Measurements from ENCODE around the gene SETBP1. TPM values are rescaled to one million over a fixed set of nuclear protein-coding genes. Genes with fewer than 3 reads are reported as not detected.

Gene SETBP1
- total and polyA plus RNA-seq, 2 of the 8 experiments (the other 6 are each of a cell fraction or from before 2014, with no cell fraction given), result 2.0 to 6.5 TPM

DNA sequence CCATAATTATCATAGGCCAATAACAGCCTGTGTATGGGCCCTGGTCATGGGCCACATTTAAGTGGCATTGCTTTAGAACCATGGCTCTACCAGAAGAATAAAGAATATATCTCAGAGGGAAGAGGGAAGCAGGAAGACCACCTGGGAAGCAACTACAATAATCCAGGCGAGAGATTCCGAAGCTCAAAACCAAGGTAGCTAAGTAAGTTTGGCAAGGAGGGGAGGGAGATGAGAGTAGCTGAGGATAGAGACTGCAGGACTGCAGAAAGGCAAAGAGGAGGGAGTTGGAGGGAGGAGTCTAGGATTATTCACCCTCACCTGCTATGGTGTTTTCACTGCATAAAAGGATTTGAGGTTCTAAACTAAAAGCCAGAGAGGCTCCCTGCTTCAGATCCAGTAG is 293.5 kb downstream of the SETBP1 start (continued):
- TF ChIP-seq, protein P1, sequence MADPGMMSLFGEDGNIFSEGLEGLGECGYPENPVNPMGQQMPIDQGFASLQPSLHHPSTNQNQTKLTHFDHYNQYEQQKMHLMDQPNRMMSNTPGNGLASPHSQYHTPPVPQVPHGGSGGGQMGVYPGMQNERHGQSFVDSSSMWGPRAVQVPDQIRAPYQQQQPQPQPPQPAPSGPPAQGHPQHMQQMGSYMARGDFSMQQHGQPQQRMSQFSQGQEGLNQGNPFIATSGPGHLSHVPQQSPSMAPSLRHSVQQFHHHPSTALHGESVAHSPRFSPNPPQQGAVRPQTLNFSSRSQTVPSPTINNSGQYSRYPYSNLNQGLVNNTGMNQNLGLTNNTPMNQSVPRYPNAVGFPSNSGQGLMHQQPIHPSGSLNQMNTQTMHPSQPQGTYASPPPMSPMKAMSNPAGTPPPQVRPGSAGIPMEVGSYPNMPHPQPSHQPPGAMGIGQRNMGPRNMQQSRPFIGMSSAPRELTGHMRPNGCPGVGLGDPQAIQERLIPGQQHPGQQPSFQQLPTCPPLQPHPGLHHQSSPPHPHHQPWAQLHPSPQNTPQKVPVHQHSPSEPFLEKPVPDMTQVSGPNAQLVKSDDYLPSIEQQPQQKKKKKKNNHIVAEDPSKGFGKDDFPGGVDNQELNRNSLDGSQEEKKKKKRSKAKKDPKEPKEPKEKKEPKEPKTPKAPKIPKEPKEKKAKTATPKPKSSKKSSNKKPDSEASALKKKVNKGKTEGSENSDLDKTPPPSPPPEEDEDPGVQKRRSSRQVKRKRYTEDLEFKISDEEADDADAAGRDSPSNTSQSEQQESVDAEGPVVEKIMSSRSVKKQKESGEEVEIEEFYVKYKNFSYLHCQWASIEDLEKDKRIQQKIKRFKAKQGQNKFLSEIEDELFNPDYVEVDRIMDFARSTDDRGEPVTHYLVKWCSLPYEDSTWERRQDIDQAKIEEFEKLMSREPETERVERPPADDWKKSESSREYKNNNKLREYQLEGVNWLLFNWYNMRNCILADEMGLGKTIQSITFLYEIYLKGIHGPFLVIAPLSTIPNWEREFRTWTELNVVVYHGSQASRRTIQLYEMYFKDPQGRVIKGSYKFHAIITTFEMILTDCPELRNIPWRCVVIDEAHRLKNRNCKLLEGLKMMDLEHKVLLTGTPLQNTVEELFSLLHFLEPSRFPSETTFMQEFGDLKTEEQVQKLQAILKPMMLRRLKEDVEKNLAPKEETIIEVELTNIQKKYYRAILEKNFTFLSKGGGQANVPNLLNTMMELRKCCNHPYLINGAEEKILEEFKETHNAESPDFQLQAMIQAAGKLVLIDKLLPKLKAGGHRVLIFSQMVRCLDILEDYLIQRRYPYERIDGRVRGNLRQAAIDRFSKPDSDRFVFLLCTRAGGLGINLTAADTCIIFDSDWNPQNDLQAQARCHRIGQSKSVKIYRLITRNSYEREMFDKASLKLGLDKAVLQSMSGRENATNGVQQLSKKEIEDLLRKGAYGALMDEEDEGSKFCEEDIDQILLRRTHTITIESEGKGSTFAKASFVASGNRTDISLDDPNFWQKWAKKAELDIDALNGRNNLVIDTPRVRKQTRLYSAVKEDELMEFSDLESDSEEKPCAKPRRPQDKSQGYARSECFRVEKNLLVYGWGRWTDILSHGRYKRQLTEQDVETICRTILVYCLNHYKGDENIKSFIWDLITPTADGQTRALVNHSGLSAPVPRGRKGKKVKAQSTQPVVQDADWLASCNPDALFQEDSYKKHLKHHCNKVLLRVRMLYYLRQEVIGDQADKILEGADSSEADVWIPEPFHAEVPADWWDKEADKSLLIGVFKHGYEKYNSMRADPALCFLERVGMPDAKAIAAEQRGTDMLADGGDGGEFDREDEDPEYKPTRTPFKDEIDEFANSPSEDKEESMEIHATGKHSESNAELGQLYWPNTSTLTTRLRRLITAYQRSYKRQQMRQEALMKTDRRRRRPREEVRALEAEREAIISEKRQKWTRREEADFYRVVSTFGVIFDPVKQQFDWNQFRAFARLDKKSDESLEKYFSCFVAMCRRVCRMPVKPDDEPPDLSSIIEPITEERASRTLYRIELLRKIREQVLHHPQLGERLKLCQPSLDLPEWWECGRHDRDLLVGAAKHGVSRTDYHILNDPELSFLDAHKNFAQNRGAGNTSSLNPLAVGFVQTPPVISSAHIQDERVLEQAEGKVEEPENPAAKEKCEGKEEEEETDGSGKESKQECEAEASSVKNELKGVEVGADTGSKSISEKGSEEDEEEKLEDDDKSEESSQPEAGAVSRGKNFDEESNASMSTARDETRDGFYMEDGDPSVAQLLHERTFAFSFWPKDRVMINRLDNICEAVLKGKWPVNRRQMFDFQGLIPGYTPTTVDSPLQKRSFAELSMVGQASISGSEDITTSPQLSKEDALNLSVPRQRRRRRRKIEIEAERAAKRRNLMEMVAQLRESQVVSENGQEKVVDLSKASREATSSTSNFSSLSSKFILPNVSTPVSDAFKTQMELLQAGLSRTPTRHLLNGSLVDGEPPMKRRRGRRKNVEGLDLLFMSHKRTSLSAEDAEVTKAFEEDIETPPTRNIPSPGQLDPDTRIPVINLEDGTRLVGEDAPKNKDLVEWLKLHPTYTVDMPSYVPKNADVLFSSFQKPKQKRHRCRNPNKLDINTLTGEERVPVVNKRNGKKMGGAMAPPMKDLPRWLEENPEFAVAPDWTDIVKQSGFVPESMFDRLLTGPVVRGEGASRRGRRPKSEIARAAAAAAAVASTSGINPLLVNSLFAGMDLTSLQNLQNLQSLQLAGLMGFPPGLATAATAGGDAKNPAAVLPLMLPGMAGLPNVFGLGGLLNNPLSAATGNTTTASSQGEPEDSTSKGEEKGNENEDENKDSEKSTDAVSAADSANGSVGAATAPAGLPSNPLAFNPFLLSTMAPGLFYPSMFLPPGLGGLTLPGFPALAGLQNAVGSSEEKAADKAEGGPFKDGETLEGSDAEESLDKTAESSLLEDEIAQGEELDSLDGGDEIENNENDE (IDR thresholded peaks at IDR 0.05; ENCODE audit: insufficient replicate concordance, low read length), result no peak
- TF ChIP-seq RAD21 (IDR thresholded peaks at IDR 0.05 in 1 of 2, conservative IDR thresholded peaks at IDR 0.05 in 1 of 2; ENCODE audit: low read depth in 2 of 2, low read length in 2 of 2) (no peak), CBX5 (IDR thresholded peaks at IDR 0.05; ENCODE audit: low read depth, low read length) (no peak), SIX5 (IDR thresholded peaks at IDR 0.05; ENCODE audit: low read depth, low read length) (no peak), POLR2AphosphoS5 (IDR thresholded peaks at IDR 0.05; ENCODE audit: low read depth, low read length) (no peak), YY1 (IDR thresholded peaks at IDR 0.05; ENCODE audit: low read depth, low read length) (no peak), BRCA1 (IDR thresholded peaks at IDR 0.05; ENCODE audit: low read depth, low read length) (no peak), TEAD4 (IDR thresholded peaks at IDR 0.05; ENCODE audit: low read depth, low read length) (no peak), CHD1 (IDR thresholded peaks at IDR 0.05; ENCODE audit: low read depth, low read length) (no peak), MAFK (IDR thresholded peaks at IDR 0.05; ENCODE audit: low read depth, low read length) (no peak), TCF12 (IDR thresholded peaks at IDR 0.05; ENCODE audit: low read depth, low read length) (no peak), RNF2 (IDR thresholded peaks at IDR 0.05; ENCODE audit: borderline replicate concordance, low read depth, low read length, missing control alignments, poor library complexity, severe bottlenecking) (no peak)

Measured in H1 (cell line).